ES-I3 (cell line): ENCODE results near the gene IL13RA1.
"Not testable (repeated sequence)": the region's sequence is repeated elsewhere in the genome, so short reads cannot be mapped to it uniquely, and the experiment has no call there.

Source experiments
- H3K36me3 ChIP-seq: 2 replicates; pipeline ENCODE4 v1.6.1; 2013; ENCODE audit warnings: mild to moderate bottlenecking, low read length, control low read depth, moderate library complexity; ENCODE audit not compliant: insufficient read depth
- H3K4me1 ChIP-seq: 2 replicates; pipeline ENCODE4 v1.6.1; 2013; ENCODE audit warnings: mild to moderate bottlenecking, control low read depth, low read length; ENCODE audit not compliant: insufficient read depth
- H3K9ac ChIP-seq: 2 replicates; pipeline ENCODE4 v1.6.1; 2013; ENCODE audit warnings: low read depth, mild to moderate bottlenecking, low read length, moderate library complexity
- H3K9me3 ChIP-seq: 2 replicates; pipeline ENCODE4 v1.6.1; 2013; ENCODE audit warnings: mild to moderate bottlenecking, low read length, moderate library complexity; ENCODE audit not compliant: control insufficient read depth, insufficient read depth

The IL13RA1 gene

DNA sequence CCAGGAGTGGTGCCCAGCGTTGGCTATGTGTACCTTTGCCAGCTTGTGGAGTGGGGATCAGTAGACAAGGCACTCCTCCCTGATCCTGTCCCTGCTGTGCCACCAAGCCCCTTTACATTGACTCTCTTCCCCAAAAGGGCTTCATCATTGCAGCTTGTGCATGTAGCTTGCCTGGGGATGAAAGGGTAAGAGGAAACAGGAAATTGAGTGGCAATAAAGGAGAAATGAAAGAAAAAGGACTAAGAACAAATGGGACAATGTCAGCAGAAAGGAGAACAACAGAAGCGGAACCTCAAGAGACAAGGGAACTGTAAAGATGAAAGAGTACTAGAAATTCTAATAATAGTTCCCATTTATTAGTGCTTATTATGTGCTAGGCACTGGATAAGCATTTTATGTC, 8.7 kb upstream of the IL13RA1 start:
- Histone ChIP-seq H3K9me3 (no peaks in the 10 kb centered on the region), H3K36me3 (no peaks in the 10 kb centered on the region), H3K4me1 (peaks cover 6% of the 10 kb centered on the region; the same call in 1 of the 2 replicates), H3K9ac (no peak overlapping the region)

DNA sequence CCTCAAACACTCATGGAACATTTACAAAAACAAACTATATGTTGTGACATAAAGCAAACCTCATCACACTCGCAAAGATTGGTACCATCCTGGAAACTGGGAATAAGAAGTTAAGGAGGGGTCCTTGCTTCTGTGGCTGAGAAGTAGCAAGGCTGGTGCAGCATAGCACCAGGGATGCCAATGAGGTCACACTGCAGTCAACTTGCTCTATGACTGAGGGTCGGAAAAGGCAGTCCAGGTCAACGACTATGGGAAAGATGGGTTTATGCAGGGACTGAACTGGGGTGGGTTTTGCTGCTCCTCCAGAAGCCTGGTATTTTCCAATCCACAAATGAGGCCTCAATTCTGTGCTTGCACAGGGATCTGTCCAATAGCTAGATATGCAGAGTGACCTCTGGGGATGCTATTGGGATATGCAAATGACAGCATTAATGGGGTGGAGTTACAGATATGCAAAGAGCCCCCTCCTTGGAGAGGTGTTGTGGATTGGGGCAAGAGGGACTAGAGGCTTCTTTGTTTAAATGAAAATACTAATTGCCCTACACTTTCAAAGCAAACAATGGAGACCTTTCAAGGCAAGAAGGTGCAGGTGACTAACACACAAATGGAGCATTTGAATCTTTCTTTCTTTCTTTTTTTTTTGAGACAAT, 7.2 kb upstream of the IL13RA1 start:
- Histone ChIP-seq H3K9ac (no peak overlapping the region), H3K36me3 (no peaks in the 10 kb centered on the region), H3K9me3 (no peaks in the 10 kb centered on the region), H3K4me1 (peaks cover 15% of the 10 kb centered on the region; the same call in 1 of the 2 replicates)

DNA sequence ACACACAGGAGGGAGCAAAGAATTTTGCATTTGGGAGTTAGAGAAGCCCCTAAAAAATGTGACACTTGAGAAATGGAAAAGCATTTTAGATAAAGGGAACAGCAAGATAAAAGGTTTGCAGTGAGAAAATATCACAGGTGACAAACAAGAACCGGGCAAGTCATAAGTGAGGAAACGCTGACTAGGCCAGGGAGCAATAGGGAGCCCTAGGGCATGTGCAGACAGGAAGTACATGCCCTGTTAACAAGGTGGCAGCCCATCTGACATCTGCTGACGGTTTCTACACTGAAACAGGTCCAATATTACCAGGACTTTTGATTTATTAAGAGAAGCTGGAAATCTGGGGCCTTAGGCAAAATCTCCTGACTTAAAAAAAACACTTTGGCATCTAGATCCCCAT, 4.0 kb upstream of the IL13RA1 start:
- Histone ChIP-seq H3K4me1 (peaks cover 24% of the 10 kb centered on the region; the same call in 1 of the 2 replicates), H3K9me3 (no peaks in the 10 kb centered on the region), H3K9ac (no peak overlapping the region), H3K36me3 (no peaks in the 10 kb centered on the region)

DNA sequence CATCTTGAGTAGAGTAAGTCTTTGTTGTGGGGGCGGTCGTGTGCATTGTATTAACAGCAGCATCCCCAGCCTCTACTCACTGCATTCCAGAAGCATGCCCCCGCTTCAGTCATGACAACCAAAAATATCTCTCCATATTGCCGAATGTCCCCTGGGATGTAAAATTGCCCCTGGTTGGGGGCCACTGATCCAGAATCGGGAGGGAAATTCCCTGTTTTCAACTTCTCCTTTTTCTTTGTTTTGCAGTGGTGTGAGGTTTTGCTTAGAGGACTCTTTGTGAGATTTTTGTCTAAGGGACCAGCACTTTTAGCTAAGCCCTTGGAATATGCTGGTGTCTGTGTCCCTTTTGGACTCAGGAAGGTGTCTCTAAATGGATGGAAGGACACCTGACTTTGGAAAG, 3.0 kb upstream of the IL13RA1 start:
- Histone ChIP-seq H3K36me3 (no peaks in the 10 kb centered on the region), H3K4me1 (peaks cover 27% of the 10 kb centered on the region; the same call in 1 of the 2 replicates), H3K9ac (no peak overlapping the region), H3K9me3 (no peaks in the 10 kb centered on the region)

GRCh38 chrX:118724775-118725174, 2.6 kb upstream of the IL13RA1 start:
- H3K9ac ChIP-seq, result no peak overlapping the region
- H3K9me3 ChIP-seq, result no peaks in the 10 kb centered on the region
- H3K36me3 ChIP-seq, result no peaks in the 10 kb centered on the region
- peaks cover 30% of the 10 kb centered on the region for H3K4me1 ChIP-seq

DNA sequence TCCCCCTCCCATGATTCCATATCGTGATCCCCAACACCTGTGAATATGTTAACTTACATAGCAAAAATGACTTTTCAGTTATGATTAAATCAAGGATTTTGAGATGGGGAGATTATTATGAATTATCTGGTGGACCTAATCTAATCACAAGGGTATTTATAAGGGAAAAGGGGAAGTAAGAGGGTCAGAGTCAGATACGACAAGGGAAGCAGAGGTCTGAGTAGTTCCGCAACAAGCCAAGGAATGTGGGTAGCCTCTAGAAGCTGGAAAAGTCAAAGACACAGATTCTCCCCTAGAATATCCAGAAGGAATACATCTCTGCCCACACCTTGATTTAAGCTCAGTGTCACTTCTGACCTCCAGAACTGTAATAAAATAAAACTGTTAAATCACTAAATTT, 1.0 kb upstream of the IL13RA1 start:
- H3K9ac ChIP-seq, result no peak overlapping the region
- no peaks in the 10 kb centered on the region for H3K9me3 ChIP-seq
- no peaks in the 10 kb centered on the region for H3K36me3 ChIP-seq
- peaks cover 36% of the 10 kb centered on the region for H3K4me1 ChIP-seq

- H3K36me3 ChIP-seq, result no peaks in the 10 kb centered on the region
- H3K9me3 ChIP-seq, result no peaks in the 10 kb centered on the region
- peaks cover 36% of the 10 kb centered on the region for H3K4me1 ChIP-seq
- H3K9ac ChIP-seq, result peak overlapping the region; percentile 62
These were observed 407 bp downstream of the IL13RA1 start for GRCh38 chrX:118727686-118728339.

- H3K4me1 ChIP-seq, result peaks cover 36% of the 10 kb centered on the region
- H3K9me3 ChIP-seq, result no peaks in the 10 kb centered on the region
- H3K9ac ChIP-seq, result no peak overlapping the region
- no peaks in the 10 kb centered on the region for H3K36me3 ChIP-seq
These were observed 1.7 kb downstream of the IL13RA1 start for GRCh38 chrX:118729042-118729652.

DNA sequence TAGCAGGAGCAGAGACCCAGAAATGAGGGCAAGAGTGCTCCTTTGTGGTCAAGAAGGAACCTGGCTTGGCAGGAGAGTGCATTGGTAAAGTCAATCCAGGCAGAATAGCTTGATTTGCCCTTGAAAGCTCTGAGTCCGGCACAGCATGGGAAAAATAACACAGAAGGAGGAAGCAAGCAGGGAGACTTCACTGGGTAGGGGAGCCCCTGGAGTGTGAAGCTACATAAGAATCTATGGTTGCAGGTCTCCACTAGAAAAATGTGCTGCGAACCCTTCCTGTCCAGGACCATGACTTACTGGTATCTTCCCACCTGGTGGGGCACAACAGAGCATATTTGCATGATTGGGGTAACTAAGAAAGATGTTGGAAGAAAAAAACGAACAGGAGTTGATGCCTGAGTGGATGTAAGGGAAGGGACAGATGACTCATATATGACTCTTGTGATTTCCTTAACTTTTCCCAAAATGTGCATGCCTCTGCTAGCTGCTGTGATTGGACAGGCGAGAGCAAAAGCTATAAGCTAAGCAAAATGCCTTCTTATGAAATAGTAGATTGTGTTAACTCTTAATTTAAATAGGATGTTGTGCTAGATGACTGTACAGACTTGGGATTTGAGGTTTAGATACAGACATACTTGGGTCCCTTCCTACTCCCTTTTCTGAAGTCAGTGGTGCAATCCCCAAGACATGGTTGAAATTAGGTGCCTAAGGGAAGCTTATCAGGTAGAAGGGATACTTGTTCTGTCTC, 3.3 kb downstream of the IL13RA1 start:
- Histone ChIP-seq H3K9ac (no peak overlapping the region; the same call in 1 of the 2 replicates), H3K9me3 (no peaks in the 10 kb centered on the region), H3K4me1 (peaks cover 23% of the 10 kb centered on the region; the same call in 1 of the 2 replicates), H3K36me3 (no peaks in the 10 kb centered on the region)

- not testable (repeated sequence) for H3K36me3 ChIP-seq, H3K9me3 ChIP-seq, H3K9ac ChIP-seq
- peaks cover 18% of the 10 kb centered on the region; the same call in 1 of the 2 replicates for H3K4me1 ChIP-seq
These were observed 5.1 kb downstream of the IL13RA1 start for GRCh38 chrX:118732551-118732950.

DNA sequence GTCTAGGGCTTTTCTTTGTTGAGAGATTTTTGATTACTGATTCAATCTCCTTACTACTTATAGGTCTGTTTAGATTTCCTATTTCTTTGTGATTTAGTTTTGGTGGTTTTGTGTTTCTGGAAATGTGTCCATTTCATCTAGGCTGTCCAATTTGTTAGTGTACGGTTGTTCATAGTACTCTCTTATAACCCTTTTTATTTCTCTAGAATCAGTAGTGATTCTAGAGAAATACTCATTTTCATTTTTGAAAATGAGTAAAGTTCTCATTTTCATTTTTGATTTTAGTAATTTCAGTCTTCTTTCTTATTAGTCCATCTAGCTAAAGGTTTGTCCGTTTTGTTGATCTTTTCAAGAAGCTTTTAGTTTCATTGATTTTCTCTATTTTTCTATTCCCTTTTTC, 7.5 kb downstream of the IL13RA1 start:
- H3K36me3 ChIP-seq, result no peaks in the 10 kb centered on the region
- H3K9me3 ChIP-seq, result no peaks in the 10 kb centered on the region; the same call in none of the 2 replicates
- H3K4me1 ChIP-seq, result peaks cover 10% of the 10 kb centered on the region; the same call in 1 of the 2 replicates
- H3K9ac ChIP-seq, result no peak overlapping the region

DNA sequence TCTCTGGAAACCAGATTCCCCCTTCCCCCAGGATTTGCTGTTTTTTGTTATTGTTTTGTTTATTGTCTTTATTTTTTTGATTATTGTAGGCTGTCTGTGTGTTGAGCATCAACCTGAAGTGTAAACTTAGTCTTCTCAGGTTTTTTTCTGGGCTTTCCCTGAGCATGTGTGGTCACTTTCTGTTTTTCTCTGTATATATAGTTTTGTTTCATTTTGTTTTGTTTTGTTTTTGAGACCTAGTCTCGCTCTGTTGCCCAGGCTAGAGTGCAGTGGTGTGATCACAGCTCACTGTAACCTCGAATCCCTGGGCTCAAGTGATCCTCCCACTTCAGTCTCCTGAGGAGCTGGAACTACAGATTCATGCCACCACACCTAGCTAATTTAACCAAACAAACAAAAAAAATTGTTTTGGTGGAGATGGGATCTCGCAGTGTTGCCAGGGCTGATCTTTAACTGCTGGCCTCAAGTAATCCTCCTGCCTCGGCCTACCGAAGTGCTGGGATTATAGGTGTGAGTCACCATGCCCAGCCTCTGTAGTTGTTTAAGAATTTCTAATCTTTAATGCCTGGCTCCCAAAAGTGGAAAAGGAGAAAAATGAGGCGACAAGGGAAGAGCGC, 9.1 kb downstream of the IL13RA1 start:
- H3K36me3 ChIP-seq, result no peaks in the 10 kb centered on the region
- H3K4me1 ChIP-seq, result no peaks in the 10 kb centered on the region; the same call in 1 of the 2 replicates
- H3K9ac ChIP-seq, result no peak overlapping the region
- H3K9me3 ChIP-seq, result no peaks in the 10 kb centered on the region; the same call in none of the 2 replicates

DNA sequence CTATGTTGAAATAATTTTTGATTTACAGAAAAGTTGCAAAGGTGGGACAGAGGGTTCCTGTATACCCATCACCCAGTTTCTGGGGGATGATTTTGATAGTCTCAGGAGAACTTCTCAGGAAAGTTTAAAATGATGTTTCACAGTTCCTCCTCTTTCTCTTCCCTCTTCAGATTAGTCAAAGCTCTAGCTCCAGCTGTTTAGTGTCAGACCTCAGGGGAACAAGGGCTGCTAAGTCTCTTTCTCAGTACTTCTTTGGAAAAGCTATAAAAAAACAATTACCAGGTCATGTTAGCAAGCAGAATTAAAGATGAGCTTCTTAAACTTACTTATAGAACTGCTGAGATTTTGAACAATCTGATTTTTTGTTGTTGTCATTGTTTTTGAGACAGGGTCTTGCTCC, 12.2 kb downstream of the IL13RA1 start:
- Histone ChIP-seq H3K9me3 (no peaks in the 10 kb centered on the region; the same call in none of the 2 replicates), H3K9ac (no peak overlapping the region), H3K4me1 (no peaks in the 10 kb centered on the region; the same call in 1 of the 2 replicates), H3K36me3 (no peaks in the 10 kb centered on the region)
